ENCODE data around the gene C19orf44. TPM values are rescaled to one million over a fixed set of nuclear protein-coding genes. Genes with fewer than 3 reads are reported as not detected.
"Not testable (repeated sequence)": the region's sequence is repeated elsewhere in the genome, so short reads cannot be mapped to it uniquely, and the experiment has no call there.

The C19orf44 gene
- total RNA-seq (2014; rRNA removed; shearing (Covaris generic)): 0.81 and 4.5 TPM in 2 replicates

DNA sequence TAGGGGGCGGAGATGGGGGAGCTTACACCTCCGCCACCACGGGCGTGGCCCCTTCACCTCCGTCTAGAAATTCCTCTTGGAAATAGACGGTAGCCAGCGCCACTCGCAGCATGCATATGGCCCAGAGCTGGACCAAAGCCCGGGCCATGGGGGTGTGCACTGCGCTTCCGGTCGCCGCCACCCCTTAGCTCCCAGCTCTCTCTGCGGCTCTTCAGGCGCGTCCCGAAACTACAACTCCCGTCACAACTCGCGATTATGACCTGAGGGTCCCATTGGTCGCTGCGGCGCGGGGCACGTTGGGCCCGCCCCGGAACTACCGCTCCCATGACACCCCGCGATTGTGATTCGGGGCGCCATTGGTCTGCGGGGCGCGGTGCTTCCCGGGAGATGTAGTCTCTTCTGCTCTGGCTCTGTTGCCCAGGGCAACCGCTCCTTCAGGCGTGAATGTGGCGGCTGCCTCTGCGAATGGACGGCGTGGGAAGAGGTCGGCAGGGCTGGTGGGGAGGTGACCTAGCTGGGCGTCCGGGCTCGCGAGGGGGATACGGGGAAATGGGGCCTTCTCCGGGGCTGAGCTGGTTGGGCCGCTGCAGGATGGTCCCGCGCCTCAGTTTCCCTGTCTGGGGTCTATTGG lies at the start of gene C19orf44, which contains the start of gene CALR3:
TSS of gene C19orf44 (plus strand) at position 413 of the 631 bp plus-strand sequence. CDS start 4,399 bp downstream, outside the sequence.
TSS of gene CALR3 (minus strand) at position 186 of the 631 bp plus-strand sequence. CDS start at position 148, 38 bp downstream.
- DNase-seq (ENCODE audit: low spot score): peak; percentile 95

- DNase-seq (ENCODE audit: low spot score): no peak
Observed at GRCh38 chr19:16446724-16447368, 49.3 kb upstream of the C19orf44 start.

GRCh38 chr19:16448872-16449271 lies 47.3 kb upstream of the C19orf44 start:
- DNase-seq (ENCODE audit: low spot score): not testable (repeated sequence)

DNA sequence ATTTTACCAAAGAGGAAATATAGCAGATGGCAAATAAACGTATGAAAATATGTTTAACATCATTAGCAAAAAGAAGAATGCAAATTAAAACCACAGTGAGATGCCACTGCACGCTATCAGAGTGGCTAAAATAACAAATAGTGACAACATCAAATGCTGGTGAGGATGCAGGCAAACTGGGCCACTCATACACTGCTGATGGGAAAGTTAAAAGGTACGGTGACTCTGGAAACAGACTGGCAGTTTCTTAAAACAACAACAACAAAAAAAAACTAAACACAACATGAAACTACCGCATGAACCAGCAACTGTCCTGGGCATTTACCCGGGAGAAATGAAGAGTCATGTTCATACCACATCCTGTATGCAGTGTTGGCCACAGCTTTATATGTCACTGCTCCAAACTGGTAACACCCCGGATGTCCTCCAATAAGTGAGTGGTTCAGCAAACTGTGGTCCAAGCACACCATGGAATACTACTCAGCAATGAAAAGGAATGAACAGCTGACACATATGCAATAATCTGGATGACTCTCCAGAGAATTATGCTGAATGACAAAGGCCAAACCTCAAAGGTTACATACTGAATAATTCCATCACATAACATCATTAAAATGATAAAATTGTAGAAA lies 46.7 kb upstream of the C19orf44 start:
- DNase-seq (ENCODE audit: low spot score): no peak

GRCh38 chr19:16452325-16452724 lies 43.9 kb upstream of the C19orf44 start:
- DNase-seq (ENCODE audit: low spot score): no peak

GRCh38 chr19:16454351-16454918 lies 41.8 kb upstream of the C19orf44 start:
- no peak for DNase-seq (ENCODE audit: low spot score)

GRCh38 chr19:16455489-16455888 lies 40.7 kb upstream of the C19orf44 start:
- DNase-seq (ENCODE audit: low spot score): no peak

- no peak for DNase-seq (ENCODE audit: low spot score)
Observed at GRCh38 chr19:16456652-16457194, 39.5 kb upstream of the C19orf44 start.

DNA sequence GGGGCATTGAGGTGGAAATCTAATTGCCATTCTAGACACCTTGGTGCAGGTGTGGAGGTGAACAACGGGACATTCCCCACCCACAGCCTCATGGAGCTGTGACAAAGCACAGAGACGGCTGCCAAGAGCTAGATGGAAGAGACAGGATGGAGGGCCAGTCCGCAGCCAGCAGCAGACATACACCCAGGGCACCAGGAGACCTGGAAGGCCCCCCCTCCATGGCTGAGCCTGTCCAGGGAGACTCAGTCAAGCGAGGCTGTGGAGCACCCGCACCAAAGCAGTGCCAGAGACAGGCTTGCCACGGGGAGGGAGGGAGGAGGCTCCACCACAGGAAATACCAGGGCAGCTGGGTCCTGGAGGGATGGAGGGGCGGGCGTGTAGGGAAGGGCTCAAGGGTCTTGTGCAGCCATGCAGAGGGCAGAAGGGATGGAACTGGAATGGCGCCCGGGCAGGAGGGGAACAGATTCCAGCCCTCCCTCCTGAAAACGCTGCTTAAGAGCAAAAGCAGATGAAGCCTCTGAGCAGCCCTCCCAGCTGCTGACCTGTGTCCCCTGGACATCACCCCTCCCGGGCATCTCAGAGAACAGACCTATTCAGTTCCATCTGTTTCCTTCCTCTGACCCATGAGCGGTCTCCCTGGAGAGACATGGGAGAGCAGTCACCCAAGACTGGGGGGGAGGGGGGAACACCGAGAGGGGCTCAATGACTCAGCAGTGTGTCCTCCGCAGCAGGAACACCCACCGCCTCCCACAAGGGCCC lies 38.8 kb upstream of the C19orf44 start:
- no peak for DNase-seq (ENCODE audit: low spot score)

- no peak for DNase-seq (ENCODE audit: low spot score)
Observed at GRCh38 chr19:16457954-16458331, 38.3 kb upstream of the C19orf44 start.

GRCh38 chr19:16458391-16459341 lies 37.5 kb upstream of the C19orf44 start:
- DNase-seq (ENCODE audit: low spot score): no peak

DNA sequence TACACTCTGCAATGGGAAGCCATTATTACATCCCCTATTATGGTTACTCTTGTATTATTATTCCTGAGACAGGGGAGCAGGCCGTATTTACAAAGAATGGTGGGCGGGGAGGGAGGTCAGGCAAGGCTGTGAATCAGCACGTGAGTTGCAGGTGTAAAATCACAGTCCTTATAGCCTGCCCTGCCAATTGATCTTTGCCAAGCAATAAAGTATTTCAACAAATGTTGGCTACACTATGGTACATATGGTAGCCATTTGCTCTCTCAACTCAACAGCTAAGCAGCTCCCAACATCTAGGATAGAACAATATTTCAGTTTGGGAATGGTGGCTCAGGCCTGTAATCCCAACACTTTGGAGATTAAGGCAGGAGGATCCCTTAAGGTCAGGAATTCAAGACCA lies 36.5 kb upstream of the C19orf44 start:
- DNase-seq (ENCODE audit: low spot score): no peak

- DNase-seq (ENCODE audit: low spot score): no peak
Observed at GRCh38 chr19:16460454-16460853, 35.7 kb upstream of the C19orf44 start.

DNA sequence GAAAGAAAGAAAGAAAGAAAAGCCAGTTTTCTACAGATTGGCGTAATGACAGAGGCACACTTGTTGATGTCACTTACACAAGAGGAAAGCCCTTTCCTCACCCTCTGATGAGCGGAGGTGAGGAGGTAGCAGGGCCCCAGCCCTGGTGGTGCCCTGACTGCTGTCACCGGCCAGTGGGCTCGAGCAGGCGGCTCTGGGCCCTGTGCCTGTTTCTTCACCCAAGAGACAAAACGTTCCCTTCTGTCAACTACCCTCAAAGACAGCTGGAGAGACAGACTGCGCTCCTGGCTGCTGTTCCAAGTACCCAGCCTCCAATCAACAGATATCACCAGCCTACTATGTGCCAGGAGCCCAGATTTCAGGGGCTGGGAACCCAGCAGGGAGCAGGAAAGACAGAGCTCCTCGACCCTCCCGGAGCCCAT lies 34.6 kb upstream of the C19orf44 start:
- no peak for DNase-seq (ENCODE audit: low spot score)

- DNase-seq (ENCODE audit: low spot score): peak; percentile 7
Observed at GRCh38 chr19:16462757-16463250, 33.4 kb upstream of the C19orf44 start.

DNA sequence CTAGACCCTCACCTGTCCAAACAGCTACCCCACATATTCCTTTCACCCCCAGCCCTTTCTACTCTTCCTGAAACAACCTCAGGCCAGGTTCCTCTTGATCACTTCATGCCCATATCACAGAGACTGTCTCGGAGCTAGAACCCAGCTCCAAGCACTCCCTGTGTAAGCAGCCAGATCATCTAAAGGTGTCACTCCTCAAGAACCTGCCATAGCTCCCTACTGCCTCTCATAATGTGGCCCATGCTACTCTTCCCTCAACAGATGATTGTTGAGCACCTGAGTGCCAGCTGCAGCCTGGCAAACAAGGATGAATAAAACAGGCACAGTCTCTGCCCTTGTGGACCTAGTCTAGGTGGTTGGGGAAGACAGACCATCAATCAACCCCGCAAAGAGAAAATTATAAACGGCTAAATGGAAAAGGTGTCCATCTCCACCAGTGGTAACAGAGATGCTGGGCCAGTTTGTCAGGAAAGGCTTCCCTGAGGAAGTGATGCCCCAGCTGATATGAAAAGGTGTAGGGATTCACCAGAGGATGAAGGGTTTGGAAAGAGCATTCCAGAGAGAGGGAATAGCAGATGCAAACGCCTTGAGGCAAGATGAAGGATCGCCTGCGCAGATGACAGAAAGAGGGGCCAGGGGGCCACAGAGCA lies 32.7 kb upstream of the C19orf44 start:
- no peak for DNase-seq (ENCODE audit: low spot score)

DNA sequence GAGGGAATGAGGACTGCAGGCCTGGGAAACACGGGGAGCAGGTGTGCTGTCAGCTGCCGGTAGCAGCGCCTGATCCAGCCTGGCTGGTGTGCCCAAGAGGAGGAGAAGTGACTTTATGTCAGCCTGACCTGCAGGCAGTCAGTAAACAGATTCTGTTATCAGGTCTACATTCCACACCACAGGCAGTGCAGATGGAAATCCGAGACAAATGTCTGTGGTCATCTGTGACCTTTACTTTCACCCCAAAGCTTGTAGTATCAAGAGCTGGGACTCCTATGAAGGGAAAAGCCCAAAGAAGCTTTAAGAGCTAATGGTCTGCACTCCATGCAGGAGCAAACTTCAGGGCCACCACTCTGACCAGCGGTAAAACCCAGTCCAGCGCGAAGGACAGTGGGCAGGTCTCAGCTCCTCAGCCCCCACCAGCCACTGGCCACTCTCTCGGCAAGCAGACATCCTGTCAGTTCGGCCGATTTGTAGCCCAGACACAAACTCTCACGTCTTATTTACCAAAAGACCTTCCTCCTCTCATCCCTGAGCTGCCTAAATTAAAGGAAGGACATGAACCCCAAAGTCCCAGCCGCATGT lies 32.1 kb upstream of the C19orf44 start:
- no peak for DNase-seq (ENCODE audit: low spot score)

DNA sequence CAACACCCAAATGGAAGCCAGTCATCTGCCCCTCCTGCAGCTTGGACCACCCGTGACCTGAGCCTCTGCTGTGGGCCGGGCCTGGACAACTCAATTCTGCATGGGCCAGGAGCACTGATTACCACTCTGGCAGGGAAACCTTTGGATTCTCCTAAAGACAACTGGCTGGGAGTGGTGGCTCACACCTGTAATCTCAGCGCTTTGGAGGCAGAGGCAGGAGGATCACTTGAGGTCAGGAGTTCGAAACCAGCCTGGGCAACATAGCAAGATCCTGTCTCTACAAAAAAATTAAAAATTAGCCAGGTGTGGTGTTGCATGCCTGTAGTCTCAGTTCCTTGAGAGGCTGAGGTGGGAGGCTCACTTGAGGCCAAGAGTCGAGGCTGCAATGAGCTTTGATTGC lies 31.0 kb upstream of the C19orf44 start:
- DNase-seq (ENCODE audit: low spot score): no peak

DNA sequence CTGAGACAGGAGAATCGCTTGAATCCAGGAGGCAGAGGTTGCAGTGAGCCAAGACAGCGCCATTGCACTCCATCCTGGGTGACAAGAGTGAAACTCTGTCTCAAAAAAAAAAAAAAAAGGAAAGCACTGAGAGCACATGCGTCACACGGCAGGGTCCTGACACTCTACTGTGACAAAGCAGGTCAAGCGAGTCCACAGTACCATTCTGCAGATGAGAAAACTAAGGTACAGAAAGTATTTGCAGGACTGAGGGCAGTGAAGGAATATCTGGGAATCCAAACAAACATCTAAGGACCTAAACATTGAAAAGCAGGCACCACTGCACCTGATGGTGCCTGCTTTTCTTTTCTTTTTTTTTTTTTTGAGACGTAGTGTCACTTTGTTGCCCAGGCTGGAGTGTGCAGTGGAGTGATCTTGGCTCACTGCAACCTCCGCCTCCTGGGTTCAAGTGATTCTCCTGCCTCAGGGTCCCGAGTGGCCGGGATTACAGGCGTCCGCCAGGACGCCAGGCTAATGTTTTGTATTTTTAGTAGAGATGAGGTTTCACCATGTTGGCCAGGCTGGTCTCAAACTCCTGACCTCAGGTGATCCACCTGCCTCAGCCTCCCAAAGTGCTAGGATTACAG lies 29.3 kb upstream of the C19orf44 start:
- DNase-seq (ENCODE audit: low spot score): not testable (repeated sequence)
